ENCODE results near the gene MED20. TPM values are rescaled to one million over a fixed set of nuclear protein-coding genes. Genes with fewer than 3 reads are reported as not detected.

The MED20 gene
- total and polyA plus RNA-seq, 10 of the 15 experiments (the other 5 are each of a cell fraction or from before 2014, with no cell fraction given), result 13.4 to 24.8 (median 17.9) TPM

DNA sequence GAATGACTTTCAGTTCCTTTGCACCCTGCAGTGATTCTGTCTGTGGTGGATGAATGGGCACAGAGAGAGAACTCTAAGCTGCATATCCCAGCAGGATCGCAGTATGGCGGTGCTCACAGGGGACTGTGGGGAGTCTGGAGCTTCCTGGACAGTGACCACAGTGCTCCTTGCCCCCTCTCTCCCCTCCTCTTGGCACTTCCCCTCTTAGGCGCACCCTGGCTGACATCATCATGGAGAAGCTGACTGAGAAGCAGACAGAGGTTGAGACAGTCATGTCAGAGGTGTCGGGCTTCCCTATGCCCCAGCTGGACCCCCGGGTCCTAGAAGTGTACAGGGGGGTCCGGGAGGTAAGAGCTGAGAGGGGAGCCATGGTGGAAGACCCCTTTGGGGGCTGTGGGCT lies 9.0 kb upstream of the MED20 start:
- FAIRE-seq (no peak), DNase-seq (ENCODE audit: low read depth, low spot score) (no peak), ATAC-seq (no peak)
- ChIA-PET RAD21 (ENCODE audit: unreplicated experiment) (interaction anchor here (1.2 to 2.0 kb wide), 2 partner anchors 9 to 110 kb away, joined by 3 to 7 read pairs; partner anchors contain the start of genes BYSL and MED20), POLR2A (interaction anchor here (1.4 kb wide), 1 partner anchor 8 kb away, joined by 4 read pairs; the partner anchor contains the start of genes BYSL and MED20), SMC1A (ENCODE audit: uncharacterized antibody, unreplicated experiment) (interaction anchor here (1.2 kb wide), 1 partner anchor 8 kb away, joined by 5 read pairs; no protein-coding TSS in a partner anchor), CTCF (interaction anchor here (1.8 to 13.2 kb wide), 2 partner anchors 6 to 83 kb away, joined by 5 to 137 read pairs; partner anchors contain the start of genes BYSL and MED20)
- Histone ChIP-seq H3K27ac (ENCODE audit: control insufficient read depth, insufficient read depth) (no peak overlapping the region), H3K79me2 (ENCODE audit: control insufficient read depth, insufficient read depth, low read length) (peaks cover 8% of the 10 kb centered on the region), H3K4me1 (ENCODE audit: control insufficient read depth, insufficient read depth, low read length) (peaks cover 4% of the 10 kb centered on the region; the same call in 1 of the 2 replicates), H2AFZ (ENCODE audit: control insufficient read depth, low read depth, low read length) (no peak overlapping the region), H3K36me3 (ENCODE audit: control insufficient read depth in 2 of 2, insufficient read depth in 2 of 2, low read length in 1 of 2) (peaks cover 33 to 50% of the 10 kb centered on the region in 2 experiments), H3K27me3 (replicated peaks in 1 of 2; ENCODE audit: control insufficient read depth in 2 of 2, insufficient read depth in 2 of 2, low read length in 1 of 2) (no peaks in the 10 kb centered on the region), H3K9ac (ENCODE audit: control insufficient read depth, insufficient read depth, low read length) (no peak overlapping the region), H3K4me2 (ENCODE audit: control insufficient read depth, insufficient read depth) (no peak overlapping the region), H4K20me1 (ENCODE audit: control insufficient read depth, insufficient read depth) (0 out of 2 replicates have a peak, but pooled peaks cover under 1% of the 10 kb centered on the region), H3K4me3 (no peak overlapping the region), H3K9me3 (replicated peaks; ENCODE audit: control insufficient read depth, insufficient read depth, low read length) (no peaks in the 10 kb centered on the region)
- TF ChIP-seq, protein P1, sequence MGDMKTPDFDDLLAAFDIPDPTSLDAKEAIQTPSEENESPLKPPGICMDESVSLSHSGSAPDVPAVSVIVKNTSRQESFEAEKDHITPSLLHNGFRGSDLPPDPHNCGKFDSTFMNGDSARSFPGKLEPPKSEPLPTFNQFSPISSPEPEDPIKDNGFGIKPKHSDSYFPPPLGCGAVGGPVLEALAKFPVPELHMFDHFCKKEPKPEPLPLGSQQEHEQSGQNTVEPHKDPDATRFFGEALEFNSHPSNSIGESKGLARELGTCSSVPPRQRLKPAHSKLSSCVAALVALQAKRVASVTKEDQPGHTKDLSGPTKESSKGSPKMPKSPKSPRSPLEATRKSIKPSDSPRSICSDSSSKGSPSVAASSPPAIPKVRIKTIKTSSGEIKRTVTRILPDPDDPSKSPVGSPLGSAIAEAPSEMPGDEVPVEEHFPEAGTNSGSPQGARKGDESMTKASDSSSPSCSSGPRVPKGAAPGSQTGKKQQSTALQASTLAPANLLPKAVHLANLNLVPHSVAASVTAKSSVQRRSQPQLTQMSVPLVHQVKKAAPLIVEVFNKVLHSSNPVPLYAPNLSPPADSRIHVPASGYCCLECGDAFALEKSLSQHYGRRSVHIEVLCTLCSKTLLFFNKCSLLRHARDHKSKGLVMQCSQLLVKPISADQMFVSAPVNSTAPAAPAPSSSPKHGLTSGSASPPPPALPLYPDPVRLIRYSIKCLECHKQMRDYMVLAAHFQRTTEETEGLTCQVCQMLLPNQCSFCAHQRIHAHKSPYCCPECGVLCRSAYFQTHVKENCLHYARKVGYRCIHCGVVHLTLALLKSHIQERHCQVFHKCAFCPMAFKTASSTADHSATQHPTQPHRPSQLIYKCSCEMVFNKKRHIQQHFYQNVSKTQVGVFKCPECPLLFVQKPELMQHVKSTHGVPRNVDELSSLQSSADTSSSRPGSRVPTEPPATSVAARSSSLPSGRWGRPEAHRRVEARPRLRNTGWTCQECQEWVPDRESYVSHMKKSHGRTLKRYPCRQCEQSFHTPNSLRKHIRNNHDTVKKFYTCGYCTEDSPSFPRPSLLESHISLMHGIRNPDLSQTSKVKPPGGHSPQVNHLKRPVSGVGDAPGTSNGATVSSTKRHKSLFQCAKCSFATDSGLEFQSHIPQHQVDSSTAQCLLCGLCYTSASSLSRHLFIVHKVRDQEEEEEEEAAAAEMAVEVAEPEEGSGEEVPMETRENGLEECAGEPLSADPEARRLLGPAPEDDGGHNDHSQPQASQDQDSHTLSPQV (IDR thresholded peaks at IDR 0.05), result no peak
- intact Hi-C loops (cut with micrococcal nuclease; ENCODE audit: unreplicated experiment) (no loop called here), in situ Hi-C loops (cut with MboI) (loop anchor here (10.0 kb wide), 1 partner anchor 115 kb away; no protein-coding TSS in a partner anchor)
- no TSS peak for BruUV-seq (replicated peaks)
- 86% methylated on average over 6 of the region's 6 CpGs for WGBS (ENCODE audit: insufficient coverage, insufficient replicate concordance, low lambda C conversion rate, missing lambda C conversion rate)

All from GM12878 (cell line).